MCF 10A (cell line): ENCODE results near the gene ELK4. TPM values are rescaled to one million over a fixed set of nuclear protein-coding genes. Genes with fewer than 3 reads are reported as not detected.

Experiments used
- BruUV-seq: library from RNA; stranded (reverse); fragments of 400-500 nt; replicated peaks from 2 replicates; lab custom pipeline; 2021; lab: Mats Ljungman, UMichigan
- CTCF ChIA-PET: fragments of 300-600 bp; sonication (Branson Sonifier 250); formaldehyde crosslinking; extraction: SDS; loops from one replicate; lab custom pipeline; 2021; ENCODE audit warnings: antibody characterized with exemption, inconsistent platforms; lab: Yijun Ruan, JAX
- POLR2A ChIA-PET: fragments of 300-600, 350-650 bp; sonication (Branson Sonifier 250); formaldehyde crosslinking; extraction: SDS; loops from one replicate; lab custom pipeline; 2020; ENCODE audit warnings: antibody characterized with exemption, inconsistent platforms; lab: Yijun Ruan, JAX
- DNase-seq: peaks from one replicate; pipeline ENCODE4 v3.0.0-alpha.2; 2018; ENCODE audit not compliant: unreplicated experiment
- H3K27ac Mint-ChIP-seq: one replicate; pipeline ENCODE4 v1.8.0; 2022; ENCODE audit warnings: mild to moderate bottlenecking, low read depth, mixed read lengths; ENCODE audit not compliant: unreplicated experiment
- H3K27me3 Mint-ChIP-seq: one replicate; pipeline ENCODE4 v1.8.0; 2022; ENCODE audit warnings: mixed read lengths; ENCODE audit not compliant: insufficient read depth, unreplicated experiment
- H3K36me3 Mint-ChIP-seq: one replicate; pipeline ENCODE4 v1.8.0; 2022; ENCODE audit warnings: mild to moderate bottlenecking, moderate library complexity, mixed read lengths; ENCODE audit not compliant: insufficient read depth, unreplicated experiment
- H3K4me1 Mint-ChIP-seq: one replicate; pipeline ENCODE4 v1.8.0; 2022; ENCODE audit warnings: mixed read lengths; ENCODE audit not compliant: insufficient read depth, unreplicated experiment
- H3K4me3 Mint-ChIP-seq: one replicate; pipeline ENCODE4 v1.8.0; 2022; ENCODE audit warnings: mild to moderate bottlenecking, moderate library complexity, mixed read lengths; ENCODE audit not compliant: unreplicated experiment
- H3K9me3 Mint-ChIP-seq: one replicate; pipeline ENCODE4 v1.8.0; 2022; ENCODE audit warnings: mixed read lengths; ENCODE audit not compliant: unreplicated experiment
- CTCF ChIP-seq: fragments of 200-600 bp; IDR thresholded peaks from one replicate; pipeline ENCODE4 v1.8.0; 2022; ENCODE audit warnings: antibody characterized with exemption, mild to moderate bottlenecking; ENCODE audit not compliant: unreplicated experiment
- intact Hi-C: fragments of 100-400 bp; cut with micrococcal nuclease; formaldehyde crosslinking; loops from 2 replicates; pipeline ENCODE4 v1.14.1; 2022
- total RNA-seq: library from RNA; stranded (reverse); gene quantifications from 2 replicates; pipeline ENCODE4 v1.2.3, GENCODE V29; 2022

ELK4 gene
- total RNA-seq, 1 experiment from 2014 or later: 101 TPM

GRCh38 chr1:205580140-205580922, 51.5 kb downstream of the ELK4 start:
- no peak for TF ChIP-seq CTCF
- peaks cover 6% of the 10 kb centered on the region for H3K4me1 Mint-ChIP-seq
- no peaks in the 10 kb centered on the region for H3K36me3 Mint-ChIP-seq
- no peak overlapping the region for H3K27ac Mint-ChIP-seq
- intact Hi-C loops: no loop called here
- ChIA-PET POLR2A (interaction anchor here (0.6 to 0.7 kb wide), 2 partner anchors 9 to 1146 kb away, joined by 3 read pairs; no protein-coding TSS in a partner anchor), CTCF (interaction anchor here (0.6 to 26.1 kb wide), 6 partner anchors 9 to 699 kb away, joined by 3 to 918 read pairs (median 6); no protein-coding TSS in a partner anchor)
- BruUV-seq: no TSS peak
- no peaks in the 10 kb centered on the region for H3K9me3 Mint-ChIP-seq
- H3K4me3 Mint-ChIP-seq: no peak overlapping the region
- peaks cover 66% of the 10 kb centered on the region for H3K27me3 Mint-ChIP-seq
- DNase-seq: no peak

- BruUV-seq: no TSS peak
- no peak for DNase-seq
- Mint-ChIP-seq H3K27ac (no peak overlapping the region), H3K9me3 (no peaks in the 10 kb centered on the region), H3K27me3 (peaks cover 69% of the 10 kb centered on the region), H3K4me1 (peaks cover 6% of the 10 kb centered on the region), H3K4me3 (no peak overlapping the region), H3K36me3 (no peaks in the 10 kb centered on the region)
- CTCF ChIA-PET: interaction anchor here (0.6 to 26.1 kb wide), 8 partner anchors 8 to 1124 kb away, joined by 3 to 918 read pairs (median 5); no protein-coding TSS in a partner anchor
- TF ChIP-seq CTCF: no peak
- POLR2A ChIA-PET: interaction anchor here (0.6 to 1.6 kb wide), 2 partner anchors 27 to 79 kb away, joined by 3 read pairs; no protein-coding TSS in a partner anchor
- intact Hi-C loops: no loop called here
Measured at GRCh38 chr1:205579711-205580110, 52.1 kb downstream of the ELK4 start.

GRCh38 chr1:205578780-205579571, 52.8 kb downstream of the ELK4 start:
- no peak overlapping the region for H3K27ac Mint-ChIP-seq
- no peaks in the 10 kb centered on the region for H3K9me3 Mint-ChIP-seq
- CTCF ChIA-PET: interaction anchor here (0.6 to 26.1 kb wide), 9 partner anchors 12 to 1123 kb away, joined by 3 to 918 read pairs (median 4); no protein-coding TSS in a partner anchor
- H3K4me1 Mint-ChIP-seq: peaks cover 6% of the 10 kb centered on the region
- H3K4me3 Mint-ChIP-seq: no peak overlapping the region
- DNase-seq: no peak
- intact Hi-C loops: no loop called here
- H3K27me3 Mint-ChIP-seq: peaks cover 77% of the 10 kb centered on the region
- H3K36me3 Mint-ChIP-seq: no peaks in the 10 kb centered on the region
- POLR2A ChIA-PET: interaction anchor here (0.6 to 1.6 kb wide), 4 partner anchors 16 to 80 kb away, joined by 3 to 9 read pairs (median 3); partner anchors contain the start of gene ELK4
- no peak for TF ChIP-seq CTCF
- no TSS peak for BruUV-seq
